GM12891 (cell line): ENCODE data around the gene TMEM117.

ENCODE experiments used
- POLR2A ChIP-seq: IDR thresholded peaks from 2 replicates; pipeline ENCODE4 v1.6.1; 2011; ENCODE audit warnings: low read depth, low read length, control low read depth
- POLR2AphosphoS5 ChIP-seq: IDR thresholded peaks from 2 replicates; pipeline ENCODE4 v1.6.1; 2011; ENCODE audit warnings: low read depth, low read length, control low read depth
- POU2F2 ChIP-seq: IDR thresholded peaks from 2 replicates; pipeline ENCODE4 v1.6.1; 2011; ENCODE audit warnings: low read depth, mild to moderate bottlenecking, control low read depth, low read length, moderate library complexity
- SPI1 ChIP-seq: IDR thresholded peaks from 2 replicates; pipeline ENCODE4 v1.6.1; 2011; ENCODE audit warnings: low read depth, low read length, control low read depth
- TAF1 ChIP-seq: IDR thresholded peaks from 2 replicates; pipeline ENCODE4 v1.6.1; 2011; ENCODE audit warnings: low read depth, low read length, control low read depth

DNA sequence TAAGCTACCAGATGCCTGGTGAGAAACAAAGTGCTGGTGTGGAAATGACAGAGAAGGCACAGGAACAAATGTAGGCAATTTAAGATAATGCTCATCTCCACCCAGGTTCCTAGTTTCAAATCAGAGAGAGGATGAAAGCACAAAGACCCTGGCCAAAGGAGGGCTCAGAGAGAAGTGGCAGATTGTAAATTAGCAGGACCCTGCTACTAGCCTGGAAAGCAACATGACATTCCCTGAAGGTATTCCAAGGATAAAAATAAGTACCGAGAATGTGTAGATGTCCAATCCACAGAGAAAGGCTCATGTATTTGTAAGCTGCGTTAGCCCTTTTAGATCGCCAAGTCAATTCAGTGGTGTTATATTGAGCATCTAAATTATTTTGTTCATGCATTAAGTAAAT, 324.0 kb downstream of the TMEM117 start:
- TF ChIP-seq POLR2A, result no peak
- no peak for TF ChIP-seq POLR2AphosphoS5
- no peak for TF ChIP-seq TAF1
- TF ChIP-seq SPI1, result no peak
- no peak for TF ChIP-seq POU2F2
